Measurements from ENCODE around the gene ONECUT3.

The ONECUT3 gene

GRCh38 chr19:1717200-1717969, 35.9 kb upstream of the ONECUT3 start:
- TF ChIP-seq CTCF (conservative IDR thresholded peaks at IDR 0.05): no peak
- H3K27ac ChIP-seq: no peak overlapping the region

GRCh38 chr19:1717970-1718264, 35.4 kb upstream of the ONECUT3 start:
- TF ChIP-seq CTCF (conservative IDR thresholded peaks at IDR 0.05): no peak
- H3K27ac ChIP-seq: no peak overlapping the region

DNA sequence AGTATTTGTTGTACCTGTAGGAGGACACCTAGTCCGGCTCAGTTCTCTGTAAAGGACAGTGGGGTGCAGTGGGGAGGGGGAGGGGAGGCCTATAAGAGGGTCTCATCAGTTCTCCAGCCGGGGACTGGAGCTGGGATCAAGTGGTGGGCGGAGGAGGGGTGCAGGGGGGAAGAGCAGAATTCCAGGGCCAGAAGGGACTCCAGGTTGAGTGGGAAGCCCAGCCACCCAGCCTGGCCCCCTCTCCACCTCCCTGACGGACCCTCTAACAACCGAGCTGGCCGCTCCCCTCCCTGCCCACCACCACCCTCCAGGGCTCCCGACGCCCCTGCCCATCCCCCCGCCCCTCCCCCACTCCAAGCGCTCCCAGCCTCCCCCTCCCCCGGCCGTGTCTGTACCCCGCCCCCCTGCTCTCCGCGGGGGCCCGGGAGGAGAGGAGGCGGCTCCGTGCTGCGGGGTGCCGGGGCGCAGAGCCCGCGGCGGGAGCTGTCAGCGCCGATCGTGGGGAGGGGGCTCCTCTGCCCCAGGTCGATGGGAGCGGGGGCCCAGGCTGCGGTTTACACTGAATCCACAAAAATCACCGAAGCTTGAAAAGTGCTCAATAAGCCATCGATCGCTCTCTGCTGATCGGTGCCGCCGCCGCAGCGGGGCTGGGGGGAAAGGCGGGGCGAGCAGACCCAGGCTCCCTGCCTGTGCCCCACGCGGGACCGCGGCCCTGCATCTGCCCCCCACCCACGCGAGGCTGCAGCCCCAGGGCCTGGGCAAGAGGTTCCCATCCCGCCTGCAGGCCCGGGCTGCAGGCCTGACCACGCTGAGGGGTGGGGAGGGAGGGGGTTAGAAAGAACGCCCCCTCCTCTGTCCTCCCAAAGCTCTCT, 34.6 kb upstream of the ONECUT3 start:
- H3K27ac ChIP-seq: no peak overlapping the region
- TF ChIP-seq CTCF (conservative IDR thresholded peaks at IDR 0.05): no peak

GRCh38 chr19:1719519-1719918, 33.8 kb upstream of the ONECUT3 start:
- TF ChIP-seq CTCF (conservative IDR thresholded peaks at IDR 0.05): no peak
- H3K27ac ChIP-seq: no peak overlapping the region

DNA sequence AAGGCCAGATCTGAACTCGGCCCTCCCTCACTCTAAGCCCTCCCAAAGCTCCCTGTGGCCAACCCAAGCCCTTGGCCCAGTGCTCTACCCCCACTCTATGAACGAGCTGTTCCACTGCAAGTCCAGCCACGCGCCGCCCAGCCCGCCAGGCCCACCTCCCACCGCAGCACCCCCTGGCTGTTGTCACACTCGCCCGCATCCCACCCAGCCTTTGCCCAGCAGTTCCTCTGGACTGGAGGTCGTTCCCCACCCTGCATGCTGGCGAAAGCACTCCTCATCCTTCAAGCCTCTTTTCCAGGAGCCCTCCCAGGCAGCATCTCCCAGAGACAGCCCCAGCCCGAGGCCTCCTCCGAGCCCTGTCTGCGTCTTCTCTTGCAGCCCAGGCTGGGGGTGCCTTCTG, 33.1 kb upstream of the ONECUT3 start:
- no peak for TF ChIP-seq CTCF (conservative IDR thresholded peaks at IDR 0.05)
- no peak overlapping the region for H3K27ac ChIP-seq

GRCh38 chr19:1725100-1726064, 27.9 kb upstream of the ONECUT3 start:
- peak; percentile 16; the same call in 1 of the 2 replicates for TF ChIP-seq CTCF (conservative IDR thresholded peaks at IDR 0.05)
- peak overlapping the region; percentile 44; the same call in 1 of the 2 replicates for H3K27ac ChIP-seq
